Measurements from ENCODE around the gene ARF5. TPM values are rescaled to one million over a fixed set of nuclear protein-coding genes. Genes with fewer than 3 reads are reported as not detected.
A peak's percentile ranks its signal among the peaks of the same experiment; 100 is the strongest.

ARF5 gene
- total and polyA plus RNA-seq, 2 of the 8 experiments (the other 6 are each of a cell fraction or from before 2014, with no cell fraction given), result 154 to 579 TPM

GRCh38 chr7:127585044-127585953, 2.9 kb upstream of the ARF5 start, which contains the start of gene GCC1:
TSS of gene GCC1 (minus strand) at chr7:127585596. CDS start at chr7:127585182, 414 bp downstream.
- DNase-seq (ENCODE audit: low read depth in 1 of 2, low spot score in 2 of 2) (peak; percentile 66 to 100), FAIRE-seq (no peak)
- Histone ChIP-seq H3K23ac (ENCODE audit: insufficient read length) (no peak within 1 kb of the TSS), H3K4ac (replicated peaks; ENCODE audit: insufficient read length, low read depth, low read length) (no peak within 1 kb of the TSS), H4K91ac (replicated peaks; ENCODE audit: insufficient read length, low read length) (no peak within 1 kb of the TSS), H2BK120ac (replicated peaks; ENCODE audit: low read depth, low read length) (no peak within 1 kb of the TSS), H2AFZ (ENCODE audit: low read length) (peak within 1 kb of the TSS; percentile 96), H3K27ac (ENCODE audit: low read depth, low read length) (peak within 1 kb of the TSS; percentile 51; the same call in 1 of the 2 replicates), H2BK5ac (ENCODE audit: low read depth, low read length) (peak within 1 kb of the TSS; percentile 76; the same call in 1 of the 2 replicates), H4K20me1 (replicated peaks in 1 of 2; ENCODE audit: control insufficient read depth in 1 of 2, insufficient read depth in 2 of 2, low read length in 2 of 2) (peaks cover 8 to 18% of the 10 kb centered on the region in 2 experiments), H3K9ac (replicated peaks in 1 of 4; ENCODE audit: extremely low read depth in 1 of 4, low read depth in 3 of 4, low read length in 3 of 4) (peak within 1 kb of the TSS; percentile 55 to 77 (median 74)), H3K9me3 (ENCODE audit: insufficient read depth in 2 of 2, low read depth in 1 of 2, low read length in 1 of 2) (no peaks in the 10 kb centered on the region), H3K4me2 (ENCODE audit: insufficient read depth in 1 of 2, low read depth in 2 of 2, low read length in 2 of 2) (peak within 1 kb of the TSS; percentile 81 to 91), H3K79me1 (ENCODE audit: low read depth, low read length) (peaks cover 11% of the 10 kb centered on the region; the same call in 1 of the 2 replicates), H4K5ac (ENCODE audit: insufficient read length, low read depth, low read length) (peak within 1 kb of the TSS; percentile 59), H2BK12ac (ENCODE audit: low read depth, low read length) (peak within 1 kb of the TSS; percentile 91; the same call in 1 of the 2 replicates), H3K18ac (ENCODE audit: extremely low read depth, low read length) (peak within 1 kb of the TSS; percentile 97), H3K4me1 (replicated peaks in 1 of 4; ENCODE audit: control insufficient read depth in 3 of 4, insufficient read depth in 4 of 4, low read length in 3 of 4) (peaks cover 6 to 18% (median 8%) of the 10 kb centered on the region in 4 experiments), H3K27me3 (replicated peaks in 1 of 4; ENCODE audit: control insufficient read depth in 3 of 4, extremely low read depth in 1 of 4, insufficient read depth in 3 of 4, low read length in 3 of 4) (peaks cover 5 to 23% (median 22%) of the 10 kb centered on the region in 4 experiments), H3K56ac (replicated peaks; ENCODE audit: insufficient read length, low read depth, low read length) (peak within 1 kb of the TSS; percentile 14), H2BK15ac (ENCODE audit: low read length) (peak within 1 kb of the TSS; percentile 100), H4K8ac (ENCODE audit: extremely low read depth, insufficient read depth, low read length) (peak within 1 kb of the TSS; percentile 86), H2AK5ac (ENCODE audit: low read depth, low read length) (no peak within 1 kb of the TSS; the same call in 1 of the 2 replicates), H3K23me2 (ENCODE audit: low read depth, low read length) (peaks cover 10% of the 10 kb centered on the region), H3K79me2 (ENCODE audit: control insufficient read depth in 1 of 2, insufficient read depth in 2 of 2, low read length in 2 of 2) (peaks cover 0 to 19% of the 10 kb centered on the region in 2 experiments; a peak in 1 of 4 replicates), H3K4me3 (ENCODE audit: extremely low read depth in 1 of 4, insufficient read depth in 2 of 4, low read depth in 3 of 4, low read length in 4 of 4) (peak within 1 kb of the TSS; percentile 80 to 95 (median 90)), H2BK20ac (ENCODE audit: low read length) (no peak within 1 kb of the TSS), H3K14ac (ENCODE audit: insufficient read length) (no peak within 1 kb of the TSS), H3K36me3 (ENCODE audit: control insufficient read depth in 2 of 4, insufficient read depth in 4 of 4, low read length in 3 of 4) (peaks cover 0 to 18% (median 6%) of the 10 kb centered on the region in 4 experiments; a peak in 4 of 8 replicates)
- CTCF ChIA-PET (ENCODE audit: partially characterized antibody), result interaction anchor here (0.5 to 2.6 kb wide), 12 partner anchors 9 to 519 kb away, joined by 3 to 16 read pairs (median 4); no protein-coding TSS in a partner anchor
- WGBS, 2 experiments (ENCODE audit: extremely low coverage in 1 of 2, insufficient coverage in 1 of 2, insufficient read length in 1 of 2, insufficient replicate concordance in 2 of 2, low coverage in 1 of 2, low lambda C conversion rate in 2 of 2, missing lambda C conversion rate in 1 of 2), result 4% methylated on average over 69 of the region's 78 CpGs; no CpG with 5 or more reads in 1 of the 2 experiments
- POLR2A ChIA-PET (ENCODE audit: partially characterized antibody), result interaction anchor here (0.7 to 1.6 kb wide), 5 partner anchors 13 to 98 kb away, joined by 3 to 5 read pairs (median 3); no protein-coding TSS in a partner anchor
- TF ChIP-seq SUZ12 (IDR thresholded peaks at IDR 0.05; ENCODE audit: low read length), result 0 out of 2 replicates have a peak, but pooled peaks have one; percentile 14
- TF ChIP-seq CREB1 (IDR thresholded peaks at IDR 0.05), result peak; percentile 96
- peak; percentile 57; the same call in 1 of the 2 replicates for TF ChIP-seq SRF (IDR thresholded peaks at IDR 0.05; ENCODE audit: low read depth, low read length)
- peak; percentile 77 for TF ChIP-seq ATF3 (IDR thresholded peaks at IDR 0.05; ENCODE audit: insufficient read depth, low read depth, low read length)
- 0 out of 2 replicates have a peak, but pooled peaks have one; percentile 70 for TF ChIP-seq GTF2F1 (IDR thresholded peaks at IDR 0.05; ENCODE audit: borderline replicate concordance, low read depth, low read length)
- TF ChIP-seq SIN3A (conservative IDR thresholded peaks at IDR 0.05 in 1 of 2, IDR thresholded peaks at IDR 0.05 in 1 of 2; ENCODE audit: low read depth in 1 of 2, low read length in 2 of 2), result 0 out of 4 replicates have a peak, but pooled peaks of 1 of the 2 experiments have one; percentile 62
- TF ChIP-seq CEBPB (IDR thresholded peaks at IDR 0.05; ENCODE audit: low read depth, low read length), result no peak
- peak; percentile 89 for TF ChIP-seq PHF8 (conservative IDR thresholded peaks at IDR 0.05; ENCODE audit: low read depth, low read length)
- no peak for TF ChIP-seq EGR1 (IDR thresholded peaks at IDR 0.05; ENCODE audit: borderline replicate concordance, low read depth, low read length)
